Body of pancreas (tissue), 4 donors: ENCODE measurements around the gene PMS2. TPM values are rescaled to one million over a fixed set of nuclear protein-coding genes. Genes with fewer than 3 reads are reported as not detected.
"Not testable (repeated sequence)": the region's sequence is repeated elsewhere in the genome, so short reads cannot be mapped to it uniquely, and the experiment has no call there.

ENCODE experiments used
- ATAC-seq: fragments of 150-250 bp; one replicate; pipeline ENCODE4 v1.9.1; 2016
- DNase-seq, 4 donors: peaks; one replicate each; pipeline ENCODE4 v3.0.0-alpha.2; 2019
- H3K27ac ChIP-seq, 4 donors: fragments of 200-600 bp; sonication (generic); 1 replicate in 3 of 4; 2 replicates in 1 of 4; pipeline versions ENCODE4 v1.5.1 to v1.6.1; 2016 to 2019; ENCODE audit warnings: mild to moderate bottlenecking in 1 of 4, mixed read lengths in 1 of 4, moderate library complexity in 1 of 4
- H3K27me3 ChIP-seq, 2 donors: fragments of 200-600 bp; sonication (generic); one replicate each; pipeline ENCODE4 v1.6.0; 2016; ENCODE audit warnings: mild to moderate bottlenecking in 1 of 2
- H3K36me3 ChIP-seq, 2 donors: fragments of 200-600 bp; sonication (generic); replicated peaks in 1 of 2; 2 replicates each; pipeline ENCODE4 v1.5.1; 2016; ENCODE audit warnings: low read depth in 2 of 2; ENCODE audit not compliant: insufficient read depth in 1 of 2
- H3K4me1 ChIP-seq: fragments of 200-600 bp; sonication (generic); one replicate; pipeline ENCODE4 v1.6.0; 2016
- H3K4me3 ChIP-seq, 2 donors: fragments of 200-600 bp; sonication (generic); 1 replicate in 1 of 2; 2 replicates in 1 of 2; pipeline ENCODE4 v1.5.1; 2016 to 2019
- H3K9me3 ChIP-seq, 3 donors: fragments of 200-600 bp; sonication (generic); 1 replicate in 2 of 3; 2 replicates in 1 of 3; pipeline ENCODE4 v1.5.1; 2016
- WGBS, 2 donors: methylation state at CpG; one replicate each; pipeline ENCODE4 v1.1.5; 2017; 5-methylcytosine and 5-hydroxymethylcytosine counted together
- intact Hi-C: fragments of 100-400 bp; cut with DNase I; formaldehyde crosslinking; loops from one replicate; pipeline ENCODE4 v1.15.1; 2023
- small RNA-seq: library from RNA; depleted of rRNA; stranded (forward); fragments of <200 nt; gene quantifications from one replicate; pipeline ENCODE3, GENCODE V24; 2016
- total RNA-seq, 2 donors: library from RNA; depleted of rRNA; stranded (reverse); fragments of >200 nt; gene quantifications; one replicate each; pipeline ENCODE4 v1.1.0, GENCODE V29; 2016

Gene PMS2
- total RNA-seq, 2 donors from 2014 or later, result 6.2 to 6.6 TPM

DNA sequence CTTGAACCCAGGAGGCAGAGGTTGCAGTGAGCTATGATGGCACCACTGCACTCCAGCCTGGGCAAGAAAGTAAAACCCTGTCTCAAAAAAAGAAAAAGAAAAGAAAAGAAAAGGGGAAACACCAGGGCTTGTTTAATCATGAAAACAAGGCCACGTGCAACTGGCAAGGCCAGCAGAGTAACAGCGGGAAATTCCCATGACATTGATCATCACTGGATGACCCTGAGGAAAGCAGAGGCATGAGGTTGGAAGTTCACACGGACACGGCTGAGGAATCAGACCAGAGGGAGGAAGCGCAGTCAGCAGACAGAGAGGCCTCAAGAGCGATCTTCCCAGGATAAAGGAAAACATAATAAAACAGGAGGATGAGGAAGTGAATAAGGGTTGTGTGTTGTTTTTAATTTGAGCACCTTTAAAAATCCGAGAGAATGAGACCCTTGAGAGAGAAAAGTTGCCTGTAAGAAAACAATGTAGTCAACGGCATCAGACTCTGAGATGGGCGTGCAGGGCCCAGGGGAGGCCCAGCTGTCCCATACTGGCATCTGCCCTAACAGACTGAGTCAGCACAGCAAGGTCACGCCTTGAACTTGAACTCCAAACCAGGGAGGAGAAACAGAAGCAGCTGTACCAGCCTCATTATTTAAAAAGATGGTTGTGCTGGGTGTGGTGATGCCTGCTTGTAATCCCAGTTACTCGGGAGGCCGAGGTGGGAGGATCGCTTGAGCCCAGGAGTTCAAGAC is 76.8 kb downstream of the PMS2 start:
- intact Hi-C loops, result not testable (repeated sequence)
- WGBS, 2 donors, result 46 to 56% methylated on average over 7 of the region's 13 CpGs
- DNase-seq, result peak; percentile 17 to 39 (median 28)

DNA sequence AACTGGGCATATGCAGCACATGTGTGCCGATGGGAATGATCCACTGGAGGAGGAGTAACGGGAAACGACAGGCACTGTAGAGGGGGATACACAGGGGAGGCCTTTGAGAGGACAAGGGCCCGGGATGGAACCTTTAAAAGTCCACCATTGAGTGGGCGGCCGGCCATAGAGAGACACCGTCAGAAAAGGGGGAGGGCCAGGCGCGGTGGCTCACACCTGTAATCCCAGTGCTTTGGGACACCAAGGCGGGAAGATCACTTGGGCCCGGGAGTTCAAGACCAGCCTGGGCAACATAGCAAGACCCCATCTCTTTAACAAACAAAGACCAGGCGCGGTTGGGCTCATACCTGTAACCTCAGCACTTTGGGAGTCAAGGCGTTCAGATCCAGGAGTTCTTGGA is 77.6 kb downstream of the PMS2 start:
- DNase-seq, result peak in 1 of 4 donors; percentile 14
- H3K27me3 ChIP-seq, H3K36me3 ChIP-seq, H3K27ac ChIP-seq, H3K9me3 ChIP-seq, ATAC-seq, H3K4me1 ChIP-seq, H3K4me3 ChIP-seq, intact Hi-C loops: not testable (repeated sequence)
- 98% methylated on average over 12 to 14 of the region's 14 CpGs for WGBS, 2 donors

More for the DNA sequence above, 76.8 kb downstream of the PMS2 start:
- H3K27me3 ChIP-seq, H3K4me3 ChIP-seq, H3K36me3 ChIP-seq, H3K4me1 ChIP-seq, H3K9me3 ChIP-seq, H3K27ac ChIP-seq: not testable (repeated sequence)
- peak; percentile 75 for ATAC-seq

GRCh38 chr7:5930290-5930689 is 78.6 kb downstream of the PMS2 start:
- H3K4me3 ChIP-seq, H3K4me1 ChIP-seq, H3K27ac ChIP-seq, ATAC-seq, H3K9me3 ChIP-seq, H3K36me3 ChIP-seq, intact Hi-C loops, DNase-seq, H3K27me3 ChIP-seq: not testable (repeated sequence)
- WGBS, 2 donors, result no CpG with 5 or more reads among the region's 10 CpGs

- no CpG with 5 or more reads among the region's 13 CpGs for WGBS, 2 donors
- H3K4me1 ChIP-seq, H3K27ac ChIP-seq, DNase-seq, H3K4me3 ChIP-seq, ATAC-seq, H3K9me3 ChIP-seq, H3K36me3 ChIP-seq, H3K27me3 ChIP-seq, intact Hi-C loops: not testable (repeated sequence)
Measured at GRCh38 chr7:5926263-5926870, 82.5 kb downstream of the PMS2 start.

GRCh38 chr7:5924630-5925029 is 84.2 kb downstream of the PMS2 start:
- H3K27me3 ChIP-seq, H3K9me3 ChIP-seq, ATAC-seq, intact Hi-C loops, H3K4me3 ChIP-seq, H3K36me3 ChIP-seq, H3K4me1 ChIP-seq, DNase-seq, H3K27ac ChIP-seq: not testable (repeated sequence)
- no CpG with 5 or more reads among the region's 12 CpGs for WGBS, 2 donors

- H3K27me3 ChIP-seq, H3K9me3 ChIP-seq, intact Hi-C loops, H3K4me3 ChIP-seq, ATAC-seq, H3K36me3 ChIP-seq, H3K4me1 ChIP-seq, H3K27ac ChIP-seq, DNase-seq: not testable (repeated sequence)
- no CpG with 5 or more reads among the region's 2 CpGs for WGBS, 2 donors
Measured at GRCh38 chr7:5924180-5924579, 84.7 kb downstream of the PMS2 start.

Small RNAs within 50 kb of the gene (small RNA-seq; reads per million reads assigned to genes)
- gene RF00019, result not detected
- not detected for gene RNU6-218P
- not detected for gene SNORA80D

Other genes starting within 250 kb of the PMS2 start
- 10 to 100 TPM; 17.4 to 31.6 TPM for gene RNF216, start 227.4 kb downstream of the PMS2 start, total RNA-seq
- gene OCM, start 128.3 kb downstream of the PMS2 start, total RNA-seq, result not detected
- 10 to 100 TPM; 16.5 to 43.8 TPM for gene CCZ1, start 110.3 kb downstream of the PMS2 start, total RNA-seq
- not detected for gene RSPH10B, start 38.4 kb downstream of the PMS2 start, total RNA-seq
- 10 to 100 TPM; 10.9 to 15.2 TPM for gene AIMP2, start 223 bp upstream of the PMS2 start, total RNA-seq
- not detected for gene ANKRD61, start 22.3 kb upstream of the PMS2 start, total RNA-seq
- 100 to 1,000 TPM in 1 of 2 donors, 10 to 100 TPM in 1; 53.2 to 239 TPM for gene EIF2AK1, start 50.1 kb upstream of the PMS2 start, total RNA-seq
- gene USP42, start 95.9 kb upstream of the PMS2 start, total RNA-seq, result 1 to 10 TPM; 7.8 to 9.9 TPM